Stimulated activated CD8-positive, alpha-beta memory T cell treated with anti-CD3 and anti-CD28 coated beads, Interleukin-4, amount 100 ng/mL, for 24 hours (primary cell): ENCODE data around the gene MS4A6E.
A peak's percentile ranks its signal among the peaks of the same experiment; 100 is the strongest.
"Not testable (repeated sequence)": the region's sequence is repeated elsewhere in the genome, so short reads cannot be mapped to it uniquely, and the experiment has no call there.

Experiments
- DNase-seq: peaks from one replicate; pipeline ENCODE4 v3.0.0-alpha.2; 2020; ENCODE audit warnings: low read depth

Gene MS4A6E

GRCh38 chr11:60336767-60337391 lies 9.8 kb downstream of the MS4A6E start:
- DNase-seq, result no peak

- DNase-seq, result no peak
Measured at GRCh38 chr11:60338053-60338452, 11.0 kb downstream of the MS4A6E start.

GRCh38 chr11:60339356-60339755 lies 12.3 kb downstream of the MS4A6E start:
- no peak for DNase-seq

- no peak for DNase-seq
Measured at GRCh38 chr11:60343094-60343704, 16.1 kb downstream of the MS4A6E start.

- no peak for DNase-seq
Measured at GRCh38 chr11:60344146-60344545, 17.1 kb downstream of the MS4A6E start.

GRCh38 chr11:60345489-60345888 lies 18.4 kb downstream of the MS4A6E start:
- DNase-seq, result no peak

GRCh38 chr11:60347084-60347797 lies 20.2 kb downstream of the MS4A6E start:
- DNase-seq, result no peak

- DNase-seq, result no peak
Measured at GRCh38 chr11:60348116-60348515, 21.1 kb downstream of the MS4A6E start.

GRCh38 chr11:60349990-60350389 lies 22.9 kb downstream of the MS4A6E start:
- no peak for DNase-seq

- DNase-seq, result no peak
Measured at GRCh38 chr11:60357771-60358170, 30.7 kb downstream of the MS4A6E start.

- no peak for DNase-seq
Measured at GRCh38 chr11:60360621-60361020, 33.6 kb downstream of the MS4A6E start.

- DNase-seq, result no peak
Measured at GRCh38 chr11:60362241-60362640, 35.2 kb downstream of the MS4A6E start.

- peak; percentile 26 for DNase-seq
Measured at GRCh38 chr11:60363542-60364470, 36.8 kb downstream of the MS4A6E start.

- DNase-seq, result not testable (repeated sequence)
Measured at GRCh38 chr11:60366262-60366904, 39.3 kb downstream of the MS4A6E start.

GRCh38 chr11:60367009-60367408 lies 40.0 kb downstream of the MS4A6E start:
- no peak for DNase-seq

- no peak for DNase-seq
Measured at GRCh38 chr11:60367896-60368295, 40.8 kb downstream of the MS4A6E start.

GRCh38 chr11:60370252-60370810 lies 43.3 kb downstream of the MS4A6E start:
- DNase-seq, result no peak

- no peak for DNase-seq
Measured at GRCh38 chr11:60370811-60371298, 43.8 kb downstream of the MS4A6E start.

GRCh38 chr11:60371386-60371785 lies 44.3 kb downstream of the MS4A6E start:
- DNase-seq, result no peak

- no peak for DNase-seq
Measured at GRCh38 chr11:60371854-60372253, 44.8 kb downstream of the MS4A6E start.

- DNase-seq, result no peak
Measured at GRCh38 chr11:60372767-60373166, 45.7 kb downstream of the MS4A6E start.
